ENCODE data around the gene SPON1.
"Not testable (repeated sequence)": the region's sequence is repeated elsewhere in the genome, so short reads cannot be mapped to it uniquely, and the experiment has no call there.

The SPON1 gene

DNA sequence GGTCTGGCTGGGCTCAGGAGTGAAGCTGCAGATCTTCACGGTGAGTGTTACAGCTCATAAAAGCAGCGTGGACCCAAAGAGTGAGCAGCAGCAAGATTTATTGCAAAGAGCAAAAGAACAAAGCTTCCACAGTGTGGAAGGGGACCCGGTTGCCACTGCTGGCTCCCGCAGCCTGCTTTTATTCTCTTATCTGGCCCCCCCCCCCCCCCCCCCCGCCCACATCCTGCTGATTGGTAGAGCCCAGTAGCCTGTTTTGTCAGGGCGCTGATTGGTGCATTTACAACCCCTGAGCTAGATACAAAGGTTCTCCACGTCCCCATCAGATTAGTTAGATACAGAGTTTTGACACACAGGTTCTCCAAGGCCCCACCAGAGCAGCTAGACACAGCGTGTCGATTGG is 128.1 kb downstream of the SPON1 start:
- DNase-seq, result not testable (repeated sequence)

DNA sequence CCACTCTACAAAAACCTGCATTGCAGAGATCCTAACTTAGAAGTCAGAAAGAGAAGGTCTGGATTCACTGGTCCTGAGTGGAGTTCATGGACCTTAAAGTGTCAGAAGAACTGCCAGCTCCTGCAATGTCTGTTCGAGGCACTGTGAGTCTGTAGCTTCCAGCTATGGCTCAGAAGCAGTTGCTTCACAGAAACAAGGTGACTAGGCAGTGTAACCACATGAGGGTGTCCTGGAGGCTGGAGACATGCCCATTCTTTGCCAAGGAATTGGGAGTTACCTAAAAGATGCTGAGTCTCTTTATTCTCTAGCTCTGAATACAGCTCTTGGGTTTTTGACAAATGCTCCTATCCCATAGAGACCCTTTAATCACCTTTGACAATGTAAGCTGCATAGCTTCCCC is 130.5 kb downstream of the SPON1 start:
- DNase-seq, result no peak

- DNase-seq, result peak; percentile 25
Measured at GRCh38 chr11:14094481-14095037, 132.0 kb downstream of the SPON1 start.

GRCh38 chr11:14095882-14096281 is 133.4 kb downstream of the SPON1 start:
- no peak for DNase-seq

DNA sequence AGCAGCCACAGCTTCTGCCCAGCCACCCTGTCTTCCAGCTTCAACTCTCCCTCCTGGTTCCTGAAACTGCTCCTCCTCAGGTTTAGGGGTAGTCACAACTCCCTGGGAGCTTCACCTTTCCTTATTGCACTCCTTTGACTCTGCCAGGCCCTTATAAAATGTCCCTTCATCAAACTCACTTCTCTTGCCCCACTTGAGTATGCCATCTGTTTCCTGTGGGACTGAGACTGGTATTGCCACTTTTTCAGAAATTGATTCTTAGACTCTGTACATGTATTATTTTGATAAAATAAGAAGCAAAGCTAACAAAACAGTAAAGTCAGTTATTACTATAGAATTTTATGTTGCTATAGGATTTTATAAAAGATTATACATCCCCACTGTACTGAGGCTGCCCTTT is 134.1 kb downstream of the SPON1 start:
- DNase-seq, result no peak

DNA sequence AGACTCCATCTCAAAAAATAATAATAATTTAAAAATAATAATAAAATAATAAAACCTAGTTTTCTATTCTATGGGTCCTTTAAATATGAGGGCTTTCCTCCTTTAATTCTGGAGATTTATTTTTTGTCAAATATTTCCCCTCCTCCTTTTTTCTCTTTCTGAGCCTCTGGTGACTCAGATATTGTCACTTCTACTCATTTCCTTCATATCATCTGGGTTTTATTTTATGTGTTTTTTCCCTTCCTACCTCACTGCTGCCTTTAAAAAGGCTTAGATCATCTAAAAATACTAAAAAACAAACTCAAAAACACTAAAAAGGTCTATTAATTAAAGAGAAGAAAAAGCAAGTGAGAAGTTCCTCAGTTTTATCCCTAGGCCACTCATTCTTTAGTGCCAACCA is 138.9 kb downstream of the SPON1 start:
- DNase-seq, result no peak

- DNase-seq, result no peak
Measured at GRCh38 chr11:14102766-14103165, 140.2 kb downstream of the SPON1 start.

DNA sequence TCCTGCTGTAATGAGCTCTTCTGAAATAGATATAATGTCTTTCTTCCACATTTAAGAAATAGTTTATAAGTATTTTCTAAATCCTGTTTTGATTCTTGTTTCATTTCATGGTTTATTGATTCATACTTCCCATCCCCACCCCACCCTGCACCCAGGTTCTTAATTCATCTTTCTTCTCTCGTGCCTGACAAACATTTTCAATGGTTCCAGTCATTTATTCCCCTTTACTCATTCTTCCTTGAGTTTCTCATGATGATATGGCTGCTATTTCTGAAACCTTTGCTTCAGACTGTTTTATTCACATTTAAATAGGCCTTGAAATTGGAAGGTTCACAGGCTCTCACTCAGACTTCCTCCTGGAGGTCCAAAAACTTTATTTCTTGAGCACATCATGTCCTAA is 142.9 kb downstream of the SPON1 start:
- no peak for DNase-seq

GRCh38 chr11:14106303-14107049 is 144.0 kb downstream of the SPON1 start:
- no peak for DNase-seq

- no peak for DNase-seq
Measured at GRCh38 chr11:14107050-14107430, 144.5 kb downstream of the SPON1 start.

DNA sequence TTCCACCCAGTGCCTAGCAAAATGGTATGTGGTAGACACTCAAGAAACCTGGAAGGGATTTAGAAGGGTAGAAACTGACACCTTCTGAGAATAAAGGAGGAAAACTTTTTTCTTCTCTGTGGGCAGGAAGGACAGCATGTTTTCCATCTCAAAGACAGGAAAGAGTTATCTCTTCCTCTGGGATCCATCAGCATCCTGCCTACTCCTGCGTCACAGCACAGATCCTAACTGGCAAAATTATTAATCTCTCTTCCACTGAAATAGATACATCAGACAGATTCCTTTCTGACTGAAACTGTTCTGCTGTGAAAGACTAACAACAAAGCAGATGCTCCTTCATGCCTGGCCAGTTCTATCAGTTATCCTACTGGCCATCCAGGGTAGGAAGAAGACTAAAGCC is 147.2 kb downstream of the SPON1 start:
- DNase-seq, result no peak

- DNase-seq, result no peak
Measured at GRCh38 chr11:14110629-14111028, 148.1 kb downstream of the SPON1 start.

DNA sequence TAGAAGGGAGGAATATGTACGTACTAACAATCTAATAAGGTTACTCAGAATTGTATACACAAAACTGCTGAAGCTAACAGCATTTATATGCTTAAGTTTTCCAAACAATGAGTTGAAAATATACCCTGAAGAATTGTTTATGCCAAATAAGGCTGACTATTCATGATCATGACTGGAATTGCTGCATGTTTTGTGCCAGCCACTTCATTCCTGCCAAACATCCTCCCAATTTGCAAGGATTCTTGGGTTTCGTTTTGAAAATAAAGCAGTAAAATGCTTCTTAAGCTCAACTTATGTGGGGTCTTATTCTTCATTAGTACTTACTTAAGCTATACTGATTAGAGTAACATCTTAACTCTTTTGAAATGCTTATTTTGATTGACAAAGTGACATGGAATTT is 149.0 kb downstream of the SPON1 start:
- no peak for DNase-seq

GRCh38 chr11:14112721-14113120 is 150.2 kb downstream of the SPON1 start:
- no peak for DNase-seq

GRCh38 chr11:14114269-14114668 is 151.7 kb downstream of the SPON1 start:
- DNase-seq, result no peak

GRCh38 chr11:14114786-14115185 is 152.3 kb downstream of the SPON1 start:
- no peak for DNase-seq

- DNase-seq, result no peak
Measured at GRCh38 chr11:14117632-14118031, 155.1 kb downstream of the SPON1 start.

DNA sequence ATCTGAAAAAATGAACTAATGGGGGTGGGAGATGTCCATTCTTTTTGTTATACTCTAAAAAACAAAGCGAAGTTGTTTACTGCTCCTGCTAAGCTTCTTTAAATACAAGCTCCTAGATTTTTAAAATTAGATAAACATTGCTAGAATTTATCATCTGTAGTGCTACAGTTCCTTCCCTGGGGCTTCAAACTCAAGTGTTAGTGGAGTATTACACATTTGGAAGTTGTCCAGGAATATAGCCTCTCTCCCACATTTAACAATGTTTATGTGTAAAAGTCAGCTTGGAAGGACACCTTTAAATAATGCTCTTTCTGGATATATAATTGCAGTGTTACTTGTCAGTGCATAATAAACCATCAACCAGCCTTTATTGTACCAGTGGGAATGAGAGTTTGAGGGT is 155.5 kb downstream of the SPON1 start:
- DNase-seq, result no peak

GRCh38 chr11:14119357-14119756 is 156.8 kb downstream of the SPON1 start:
- DNase-seq, result no peak

DNA sequence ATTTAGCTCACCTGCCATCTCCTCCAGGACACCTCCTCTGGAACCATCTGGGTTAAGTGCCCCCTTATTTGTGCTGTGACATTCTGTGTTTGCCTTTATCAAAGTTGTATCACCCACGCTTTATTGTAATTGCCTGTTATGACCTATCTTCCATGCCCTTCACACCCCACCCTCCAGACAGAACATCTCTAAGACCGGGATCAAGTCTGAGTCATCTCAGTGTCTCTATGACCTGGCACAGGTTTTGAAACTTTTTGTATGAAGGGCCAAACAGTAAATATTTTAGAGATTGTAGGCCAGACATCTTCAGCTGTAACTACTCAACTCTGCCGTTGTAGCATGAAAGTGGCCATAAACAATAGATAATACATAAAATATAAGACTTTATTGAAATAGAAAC is 161.8 kb downstream of the SPON1 start:
- DNase-seq, result no peak

DNA sequence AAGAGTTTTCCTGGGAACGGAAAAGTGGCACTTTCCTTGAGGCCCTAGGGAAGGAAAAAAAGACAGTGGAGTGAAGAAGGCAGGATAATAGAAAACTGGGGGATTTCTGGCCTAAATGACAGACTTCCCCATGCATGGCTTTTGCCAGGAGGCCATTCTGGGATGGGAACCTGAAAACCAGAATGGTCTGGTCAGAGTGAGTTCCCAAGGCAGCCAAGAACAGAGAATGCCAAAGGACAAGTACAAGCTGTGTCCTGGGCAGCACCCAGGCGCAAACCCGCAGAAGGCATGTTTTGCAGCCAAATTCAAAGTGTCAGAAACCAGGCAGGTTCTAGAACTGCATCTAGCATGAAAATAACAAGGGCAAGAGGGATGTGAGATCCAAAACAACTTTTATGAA is 162.4 kb downstream of the SPON1 start:
- no peak for DNase-seq

DNA sequence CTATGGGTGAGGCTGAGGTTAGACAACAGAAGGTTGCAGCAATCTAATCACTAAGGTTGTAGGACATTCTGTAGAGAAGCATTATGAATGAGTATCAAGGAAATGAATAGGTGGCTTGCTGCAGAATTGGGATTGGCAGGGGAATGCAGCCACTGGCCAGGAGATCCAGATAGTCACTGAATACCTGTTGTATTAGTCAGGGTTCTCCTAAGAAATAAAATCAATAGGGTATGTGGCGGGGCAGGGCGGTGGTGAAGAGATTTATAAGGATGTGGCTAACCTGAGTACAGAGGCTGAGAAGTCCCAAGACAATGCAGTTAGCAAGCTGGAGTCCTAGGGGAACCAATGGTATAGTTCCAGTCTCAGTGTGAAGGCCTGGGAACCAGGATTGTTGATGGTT is 163.0 kb downstream of the SPON1 start:
- DNase-seq, result no peak

GRCh38 chr11:14127679-14128078 is 165.2 kb downstream of the SPON1 start:
- no peak for DNase-seq

- DNase-seq, result no peak
Measured at GRCh38 chr11:14132312-14132711, 169.8 kb downstream of the SPON1 start.

GRCh38 chr11:14133381-14133780 is 170.9 kb downstream of the SPON1 start:
- no peak for DNase-seq
